Kidney capillary endothelial cell (primary cell): Measurements from ENCODE around the gene NT5C1B.

Source experiments
- DNase-seq: peaks from one replicate; pipeline ENCODE4 v3.0.0-alpha.2; 2018; ENCODE audit warnings: low spot score

The NT5C1B gene

GRCh38 chr2:18514526-18515461 is 74.6 kb downstream of the NT5C1B start:
- no peak for DNase-seq
